HepG2 (cell line): ENCODE results near the gene PCSK6.

Experiments
- CTCF ChIP-seq: sonication (generic); formaldehyde crosslinking; IDR thresholded peaks from 2 replicates; pipeline ENCODE4 v1.5.0; 2020; ENCODE audit warnings: mild to moderate bottlenecking, missing genetic modification reagents, moderate library complexity
- EED ChIP-seq: sonication (generic); formaldehyde crosslinking; IDR thresholded peaks from 2 replicates; pipeline ENCODE4 v1.5.0; 2020; ENCODE audit warnings: mild to moderate bottlenecking, missing genetic modification reagents
- ELF4 ChIP-seq: sonication (generic); formaldehyde crosslinking; IDR thresholded peaks from 2 replicates; pipeline ENCODE4 v1.5.0; 2020; ENCODE audit warnings: missing genetic modification reagents, mild to moderate bottlenecking, moderate library complexity, borderline replicate concordance
- FOSL2 ChIP-seq: sonication (generic); formaldehyde crosslinking; IDR thresholded peaks from 2 replicates; pipeline ENCODE4 v1.4.0; 2020; ENCODE audit warnings: missing genetic modification reagents
- HMG20B ChIP-seq: conservative IDR thresholded peaks from 2 replicates; pipeline ENCODE4 v1.6.1; 2016; ENCODE audit warnings: missing genetic modification reagents, missing compliant biosample characterization
- MYNN ChIP-seq: sonication (generic); formaldehyde crosslinking; IDR thresholded peaks from 2 replicates; pipeline ENCODE4 v1.4.0; 2020; ENCODE audit warnings: mild to moderate bottlenecking, low read depth, missing genetic modification reagents
- PATZ1 ChIP-seq: sonication (generic); formaldehyde crosslinking; IDR thresholded peaks from 2 replicates; pipeline ENCODE4 v1.4.0; 2020; ENCODE audit warnings: missing genetic modification reagents
- PTBP1 ChIP-seq: fragments of 200-400 bp; formaldehyde crosslinking; IDR thresholded peaks from 2 replicates; pipeline ENCODE4 v1.6.1; 2018; ENCODE audit warnings: low read length, low read depth; ENCODE audit not compliant: poor library complexity, severe bottlenecking
- RAD21 ChIP-seq: fragments of 450-650 bp; formaldehyde crosslinking; IDR thresholded peaks from 2 replicates; pipeline ENCODE4 v1.5.0; 2020; ENCODE audit warnings: mild to moderate bottlenecking
- U2AF2 ChIP-seq: fragments of 200-400 bp; formaldehyde crosslinking; IDR thresholded peaks from 2 replicates; pipeline ENCODE4 v1.6.1; 2017; ENCODE audit warnings: low read depth, mild to moderate bottlenecking, low read length
- ZKSCAN8 ChIP-seq: IDR thresholded peaks from 2 replicates; pipeline ENCODE4 v1.6.1; 2016; ENCODE audit warnings: borderline replicate concordance, missing genetic modification reagents, missing compliant biosample characterization
- ZNF274 ChIP-seq: sonication (generic); formaldehyde crosslinking; IDR thresholded peaks from 2 replicates; pipeline ENCODE4 v1.5.1; 2020; ENCODE audit warnings: mild to moderate bottlenecking, missing genetic modification reagents
- ZNF550 ChIP-seq: sonication (generic); formaldehyde crosslinking; IDR thresholded peaks from 2 replicates; pipeline ENCODE4 v1.4.0; 2020; ENCODE audit warnings: mild to moderate bottlenecking, missing genetic modification reagents, borderline replicate concordance

- no peak for TF ChIP-seq EED (CRISPR knock-in tag)
- no peak for TF ChIP-seq PTBP1
- no peak for TF ChIP-seq ZNF274 (CRISPR knock-in tag)
- TF ChIP-seq FOSL2 (CRISPR knock-in tag): no peak
- TF ChIP-seq U2AF2: no peak
- no peak for TF ChIP-seq CTCF (CRISPR knock-in tag)
- no peak for TF ChIP-seq ZNF550 (CRISPR knock-in tag)
- TF ChIP-seq PATZ1 (CRISPR knock-in tag): no peak
- TF ChIP-seq RAD21 (CRISPR knock-in tag): no peak
- TF ChIP-seq MYNN: no peak
- TF ChIP-seq HMG20B (CRISPR knock-in tag): no peak
- no peak for TF ChIP-seq ELF4 (CRISPR knock-in tag)
- no peak for TF ChIP-seq ZKSCAN8 (CRISPR knock-in tag)
These were observed 224.4 kb downstream of the PCSK6 start for GRCh38 chr15:101264911-101265641.
